Mesodermal cell (in vitro differentiated cells): ENCODE data around the gene NDUFS7. TPM values are rescaled to one million over a fixed set of nuclear protein-coding genes. Genes with fewer than 3 reads are reported as not detected.

ENCODE experiments used
- H3K27ac ChIP-seq: 2 replicates; pipeline ENCODE4 v1.7.0; 2013; ENCODE audit warnings: mild to moderate bottlenecking, low read depth, low read length, moderate library complexity; ENCODE audit not compliant: severe bottlenecking
- H3K36me3 ChIP-seq: 2 replicates; pipeline ENCODE4 v1.7.1; 2013; ENCODE audit warnings: mild to moderate bottlenecking, low read length, moderate library complexity; ENCODE audit not compliant: control insufficient read depth, insufficient read depth
- H3K4me1 ChIP-seq: one replicate; pipeline ENCODE4 v1.7.1; 2013; ENCODE audit warnings: mild to moderate bottlenecking, low read length; ENCODE audit not compliant: insufficient read depth, control insufficient read depth, poor library complexity, severe bottlenecking
- H3K4me3 ChIP-seq: 2 replicates; pipeline ENCODE4 v1.7.0; 2013; ENCODE audit warnings: low read length, control low read depth, mild to moderate bottlenecking; ENCODE audit not compliant: insufficient read depth, poor library complexity, severe bottlenecking; ENCODE audit errors: extremely low read depth
- H3K9me3 ChIP-seq: 2 replicates; pipeline ENCODE4 v1.7.1; 2013; ENCODE audit warnings: mild to moderate bottlenecking, low read length, moderate library complexity; ENCODE audit not compliant: control insufficient read depth
- WGBS, 2 experiments: methylation state at CpG; one replicate each; pipeline ENCODE4 v1.1.5; 2013; ENCODE audit warnings: missing lambda C conversion rate in 2 of 2; ENCODE audit not compliant: insufficient coverage in 2 of 2; 5-methylcytosine and 5-hydroxymethylcytosine counted together
- polyA plus RNA-seq, 2 experiments: library from polyadenylated mRNA; stranded (reverse); fragments of 50-300 nt; gene quantifications; one replicate each; pipeline ENCODE4 v1.2.3, GENCODE V29; 2013

Gene NDUFS7
- polyA plus RNA-seq (2013, experiment 1 of 2): 83.3 TPM
- 74.8 TPM for polyA plus RNA-seq (2013, experiment 2 of 2)

DNA sequence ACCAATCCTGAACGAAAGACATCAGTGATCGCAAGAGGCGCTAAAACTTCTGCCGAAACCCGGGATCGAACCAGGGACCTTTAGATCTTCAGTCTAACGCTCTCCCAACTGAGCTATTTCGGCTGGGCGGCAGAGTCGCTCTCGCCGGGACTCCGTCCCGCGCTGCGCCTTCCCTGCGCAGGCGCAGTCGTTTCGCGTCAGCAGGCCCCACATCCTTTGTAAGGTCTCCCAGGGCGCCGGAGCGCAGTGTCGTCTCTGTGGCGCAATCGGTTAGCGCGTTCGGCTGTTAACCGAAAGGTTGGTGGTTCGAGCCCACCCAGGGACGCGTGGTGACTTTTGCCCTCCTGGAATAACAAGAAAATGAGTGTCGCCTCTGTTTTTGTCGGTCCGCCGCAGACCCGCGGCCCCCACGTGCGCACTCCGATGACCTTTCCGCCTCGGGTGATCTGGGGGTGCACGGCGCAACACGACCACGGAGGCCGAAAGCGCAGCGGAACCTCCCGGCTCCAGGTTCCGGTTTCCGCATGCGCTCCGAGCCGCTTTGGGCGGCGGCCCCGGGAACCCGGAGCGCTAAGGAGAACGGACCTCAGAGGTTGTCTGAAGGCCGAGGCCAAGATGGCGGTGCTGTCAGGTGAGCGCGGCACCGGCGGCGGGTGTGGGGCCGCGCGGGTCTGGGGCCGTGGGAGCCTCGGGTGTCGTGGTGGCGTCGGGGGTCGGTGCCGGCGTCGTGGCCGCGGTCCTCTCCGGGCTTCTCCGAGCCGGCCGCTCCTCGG is at the start of gene NDUFS7:
NDUFS7 (plus strand) TSS at position 596 of the 773 bp plus-strand sequence; CDS start at position 616, 20 bp downstream.
- Histone ChIP-seq H3K27ac (peak within 1 kb of the TSS; percentile 76), H3K4me1 (peaks cover 5% of the 10 kb centered on the region), H3K36me3 (peaks cover under 1% of the 10 kb centered on the region), H3K9me3 (no peaks in the 10 kb centered on the region), H3K4me3 (peak within 1 kb of the TSS; percentile 86)
- 0% methylated on average over 74 to 86 of the region's 90 CpGs for WGBS, 2 experiments

DNA sequence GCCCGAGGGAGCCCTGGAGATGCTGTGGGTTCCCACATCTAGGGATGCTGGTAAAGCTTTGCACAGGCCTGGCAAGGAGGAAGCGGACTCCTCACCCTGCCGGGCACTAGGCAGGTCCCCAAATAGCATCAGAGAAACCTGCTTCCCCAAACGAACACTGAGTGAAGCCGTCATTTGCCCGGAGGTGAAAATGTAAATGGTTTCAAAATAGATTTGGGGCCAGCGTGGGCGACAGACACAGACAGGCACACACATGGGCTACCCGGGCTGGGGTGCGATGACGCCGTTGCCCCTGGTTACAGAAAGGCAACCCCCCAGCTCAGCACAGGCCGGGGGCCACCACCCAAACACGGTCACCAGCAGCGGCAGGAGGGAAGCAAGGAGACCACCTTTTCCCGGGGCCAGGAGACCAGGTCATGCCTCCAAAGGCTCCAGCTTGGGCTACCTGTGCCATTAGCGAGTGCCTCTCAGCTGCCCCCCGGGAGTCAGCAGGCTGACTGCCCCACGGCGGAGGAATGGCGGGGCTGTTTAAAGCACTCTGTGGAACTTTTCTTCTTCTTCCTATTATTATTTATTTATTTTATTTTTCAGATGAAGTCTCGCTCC is 47.5 kb upstream of the NDUFS7 start:
- H3K36me3 ChIP-seq: no peaks in the 10 kb centered on the region
- WGBS, 2 experiments: 93% methylated on average over 12 to 13 of the region's 22 CpGs
- H3K4me1 ChIP-seq: no peaks in the 10 kb centered on the region
- no peaks in the 10 kb centered on the region for H3K9me3 ChIP-seq
- no peak overlapping the region for H3K4me3 ChIP-seq
- no peak overlapping the region for H3K27ac ChIP-seq

DNA sequence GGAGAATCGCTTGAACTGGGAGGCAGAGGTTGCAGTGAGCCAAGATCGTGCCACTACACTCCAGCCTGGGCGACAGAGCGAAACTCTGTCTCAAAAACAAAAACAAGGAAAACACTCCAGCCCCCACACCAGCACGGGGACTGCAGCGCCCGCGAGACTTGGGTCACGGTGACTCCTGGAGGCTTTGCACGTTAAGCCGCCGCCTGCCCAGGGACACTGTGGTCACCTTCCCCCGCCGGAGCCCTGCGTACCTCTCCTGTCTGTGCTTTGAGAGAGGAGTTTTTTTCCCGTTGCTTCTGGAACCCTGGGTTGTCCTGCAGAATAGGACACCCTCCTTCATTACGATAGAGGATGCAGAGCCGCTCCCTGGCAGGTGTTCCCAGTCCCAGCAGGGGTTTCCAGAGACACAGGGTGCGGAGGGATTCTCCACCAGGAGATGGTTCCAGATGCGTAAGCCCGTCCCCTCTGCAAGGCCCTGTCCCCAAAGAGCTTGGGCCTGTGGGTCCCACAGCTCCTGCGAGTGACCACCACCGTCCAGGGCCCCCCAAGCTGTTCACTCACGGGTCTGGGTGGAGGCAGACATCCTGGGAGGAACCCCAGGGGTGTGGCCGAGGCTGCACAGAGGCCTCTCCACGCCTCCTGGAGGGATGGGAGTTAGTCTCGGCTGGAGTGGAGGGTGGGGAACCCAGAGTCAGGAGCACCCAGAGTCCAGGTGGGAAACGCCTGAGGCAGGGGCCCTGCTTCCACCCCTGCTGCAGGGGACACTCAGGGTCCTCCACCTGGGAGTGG is 42.8 kb upstream of the NDUFS7 start:
- Histone ChIP-seq H3K36me3 (no peaks in the 10 kb centered on the region), H3K4me1 (no peaks in the 10 kb centered on the region), H3K9me3 (no peaks in the 10 kb centered on the region), H3K4me3 (no peak overlapping the region), H3K27ac (no peak overlapping the region)
- 86 to 87% methylated on average over 26 to 27 of the region's 28 CpGs for WGBS, 2 experiments

DNA sequence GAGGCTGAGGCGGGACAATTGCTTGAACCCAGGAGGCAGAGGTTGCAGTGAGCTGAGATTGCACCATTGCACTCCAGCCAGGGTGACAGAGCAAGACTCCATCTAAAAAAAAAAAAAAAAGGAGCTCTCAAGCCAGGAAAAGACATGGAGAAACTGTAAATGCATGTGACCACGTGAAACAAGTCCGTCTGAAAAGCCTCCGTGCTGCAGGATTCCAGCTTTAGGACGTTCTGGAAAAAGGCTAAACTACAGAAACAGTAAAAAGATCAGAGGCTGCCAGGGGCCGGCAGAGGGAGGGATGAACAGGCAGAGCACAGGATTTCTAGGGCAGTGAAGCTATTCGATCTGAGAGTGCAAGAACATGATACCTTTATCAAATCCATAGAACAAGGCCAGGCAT is 40.7 kb upstream of the NDUFS7 start:
- H3K36me3 ChIP-seq: no peaks in the 10 kb centered on the region
- H3K27ac ChIP-seq: no peak overlapping the region
- WGBS, 2 experiments: 79 to 84% methylated on average over 6 to 7 of the region's 7 CpGs
- no peaks in the 10 kb centered on the region for H3K9me3 ChIP-seq
- H3K4me3 ChIP-seq: no peak overlapping the region
- no peaks in the 10 kb centered on the region for H3K4me1 ChIP-seq

DNA sequence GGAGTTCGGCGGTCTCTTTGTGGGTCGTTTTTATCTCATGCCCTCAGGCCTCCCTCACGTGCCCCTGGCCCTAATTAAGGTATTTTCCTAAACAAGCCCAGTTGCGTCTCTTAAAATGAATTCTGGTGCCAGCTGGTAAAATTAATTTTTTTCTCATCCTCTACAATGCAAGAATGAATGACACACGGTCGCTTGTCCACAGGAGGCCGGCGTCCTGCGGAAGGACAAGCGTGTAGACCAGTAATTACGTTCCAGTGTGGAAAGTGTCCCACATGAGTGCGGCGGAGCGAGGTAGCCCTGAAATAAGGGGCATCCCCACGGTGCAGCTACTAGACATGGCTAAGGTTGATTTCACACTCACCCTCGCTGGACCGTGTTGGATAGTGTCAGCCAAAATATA is 34.5 kb upstream of the NDUFS7 start:
- Histone ChIP-seq H3K36me3 (no peaks in the 10 kb centered on the region), H3K9me3 (no peaks in the 10 kb centered on the region), H3K4me1 (peaks cover 2% of the 10 kb centered on the region), H3K27ac (no peak overlapping the region), H3K4me3 (no peak overlapping the region)
- 95% methylated on average over 15 to 18 of the region's 18 CpGs for WGBS, 2 experiments

DNA sequence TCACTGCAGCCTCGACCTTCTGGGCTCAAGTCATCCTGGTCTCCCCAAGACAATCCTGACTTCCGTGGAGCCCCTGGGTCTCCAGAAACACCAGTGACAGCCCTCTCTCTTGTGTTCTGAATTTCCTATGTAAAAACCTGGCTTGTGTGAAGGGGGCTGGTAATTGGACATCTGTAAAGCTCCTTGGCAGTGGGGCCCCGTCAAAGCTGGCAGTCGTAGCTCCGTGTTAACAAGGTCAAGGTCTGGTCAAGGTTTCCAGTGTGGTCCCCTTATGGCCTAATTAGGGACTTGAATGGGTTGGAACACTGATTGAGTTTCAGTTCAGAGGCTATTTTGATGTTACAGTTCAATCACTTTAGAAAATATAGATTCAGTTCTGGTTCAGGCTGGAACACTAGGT is 32.8 kb upstream of the NDUFS7 start:
- no peaks in the 10 kb centered on the region for H3K9me3 ChIP-seq
- 88 to 89% methylated on average over 4 to 5 of the region's 5 CpGs for WGBS, 2 experiments
- no peak overlapping the region for H3K4me3 ChIP-seq
- peaks cover 2% of the 10 kb centered on the region for H3K4me1 ChIP-seq
- H3K27ac ChIP-seq: no peak overlapping the region
- no peaks in the 10 kb centered on the region for H3K36me3 ChIP-seq

DNA sequence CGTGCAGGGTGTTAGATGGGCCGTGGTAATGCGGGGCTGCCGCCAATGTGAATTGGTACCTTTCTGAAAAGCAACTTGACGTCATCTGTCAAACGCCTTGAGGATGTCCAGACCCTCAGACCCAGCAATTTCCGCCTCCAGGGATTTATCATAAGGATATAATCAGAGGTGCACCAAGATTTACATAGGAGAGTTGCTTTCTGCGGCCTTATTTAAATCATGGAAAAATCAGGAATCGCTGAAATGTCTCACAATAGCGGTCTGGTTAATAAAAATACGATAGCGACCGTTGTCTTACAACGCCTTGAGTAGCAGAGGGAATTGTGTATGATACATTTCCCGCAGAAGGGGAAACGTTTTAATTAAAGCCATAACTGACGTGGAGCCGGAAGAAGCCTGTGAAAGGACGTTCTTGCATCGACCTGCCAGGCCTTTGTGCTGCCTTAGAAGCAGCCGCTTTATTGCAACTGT is 32.3 kb upstream of the NDUFS7 start:
- Histone ChIP-seq H3K4me1 (peaks cover 2% of the 10 kb centered on the region), H3K36me3 (peaks cover 2% of the 10 kb centered on the region), H3K27ac (no peak overlapping the region), H3K9me3 (no peaks in the 10 kb centered on the region), H3K4me3 (no peak overlapping the region)
- WGBS, 2 experiments: 92 to 95% methylated on average over 17 to 21 of the region's 21 CpGs

DNA sequence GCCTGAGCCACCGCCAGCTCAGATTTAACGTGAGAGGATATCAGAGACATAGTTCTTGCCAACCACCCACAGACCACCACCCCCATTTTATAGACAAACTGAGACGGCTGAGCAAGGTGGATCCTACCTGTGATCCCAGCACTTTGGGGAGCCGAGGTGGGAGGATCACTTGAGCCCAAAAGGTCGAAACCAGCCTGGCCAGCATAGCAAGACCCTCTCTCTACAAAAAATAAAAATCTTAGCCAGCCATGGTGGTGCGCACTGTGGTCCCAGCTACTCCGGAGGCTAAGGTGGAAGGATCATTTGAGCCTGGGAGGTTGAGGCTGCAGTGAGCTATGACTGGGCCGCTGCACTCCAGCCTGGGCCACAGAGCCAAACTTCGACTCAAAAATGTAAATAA is 30.6 kb upstream of the NDUFS7 start:
- Histone ChIP-seq H3K36me3 (peaks cover 20% of the 10 kb centered on the region), H3K4me1 (peaks cover 2% of the 10 kb centered on the region), H3K9me3 (no peaks in the 10 kb centered on the region), H3K4me3 (no peak overlapping the region), H3K27ac (no peak overlapping the region)
- WGBS, 2 experiments: 97 to 98% methylated on average over 5 to 8 of the region's 9 CpGs

DNA sequence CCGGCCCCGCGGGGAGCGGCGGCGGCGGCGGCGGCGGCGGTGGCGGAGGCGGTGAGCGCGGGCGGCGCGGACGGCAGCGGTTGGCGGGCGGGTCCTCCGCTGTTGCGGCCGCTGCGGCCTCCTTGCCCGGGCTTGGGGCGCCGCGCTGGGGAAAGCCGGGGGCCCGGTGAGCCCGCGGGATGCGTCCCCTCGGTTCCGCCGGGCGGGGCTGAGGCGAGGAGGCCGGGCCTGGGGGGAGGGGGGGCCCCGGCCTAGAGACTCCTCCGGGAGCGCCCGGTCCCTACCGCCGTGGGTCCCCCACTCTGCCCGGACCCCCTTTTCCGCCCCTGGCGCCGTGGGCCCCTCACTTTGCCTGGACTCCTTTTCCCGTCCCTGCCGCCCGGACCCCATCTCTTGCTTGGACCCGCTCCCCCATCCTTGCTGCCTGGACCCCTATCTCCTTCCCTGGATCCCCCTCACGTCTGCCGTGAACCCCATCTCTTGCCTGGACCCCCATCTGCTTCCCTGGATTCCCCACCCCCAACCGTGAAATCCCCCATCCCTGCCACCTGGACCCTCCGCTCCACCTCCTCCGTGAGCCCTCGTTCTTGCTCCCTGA is 28.6 kb upstream of the NDUFS7 start:
- Histone ChIP-seq H3K4me3 (peak overlapping the region; percentile 88), H3K4me1 (peaks cover 3% of the 10 kb centered on the region), H3K9me3 (no peaks in the 10 kb centered on the region), H3K27ac (no peak overlapping the region), H3K36me3 (peaks cover 39% of the 10 kb centered on the region)
- WGBS, 2 experiments: 0% methylated on average over 21 to 46 of the region's 61 CpGs
